Naive B cell (primary cell): ENCODE data around the gene TNPO3. TPM values are rescaled to one million over a fixed set of nuclear protein-coding genes. Genes with fewer than 3 reads are reported as not detected.
A peak's percentile ranks its signal among the peaks of the same experiment; 100 is the strongest.

Experiments used
- ATAC-seq, 2 donors: fragments of 150-1000 bp; cut with Tn5 transposase; 2 replicates each; pipeline ENCODE4 v1.10.0; 2021; ENCODE audit warnings: low read depth in 2 of 2, mild to moderate bottlenecking in 2 of 2, moderate library complexity in 2 of 2
- DNase-seq: peaks from one replicate; pipeline ENCODE4 v3.0.0; 2022
- H3K27ac Mint-ChIP-seq, 6 donors: one replicate each; pipeline ENCODE4 v1.8.0; 2020 to 2022; ENCODE audit warnings: mild to moderate bottlenecking in 6 of 6, mixed read lengths in 6 of 6, moderate library complexity in 5 of 6, inconsistent platforms in 2 of 6
- H3K27me3 Mint-ChIP-seq, 3 donors: one replicate each; pipeline ENCODE4 v1.8.0; 2021 to 2022; ENCODE audit warnings: mixed read lengths in 3 of 3, mild to moderate bottlenecking in 1 of 3
- H3K36me3 Mint-ChIP-seq, 2 donors: one replicate each; pipeline ENCODE4 v1.8.0; 2020 to 2022; ENCODE audit warnings: mixed read lengths in 2 of 2, inconsistent platforms in 1 of 2, mild to moderate bottlenecking in 1 of 2
- H3K4me1 Mint-ChIP-seq, 3 donors: one replicate each; pipeline ENCODE4 v1.8.0; 2020 to 2022; ENCODE audit warnings: mixed read lengths in 3 of 3, inconsistent platforms in 1 of 3, mild to moderate bottlenecking in 1 of 3, moderate library complexity in 1 of 3
- H3K4me3 Mint-ChIP-seq, 8 donors: one replicate each; pipeline ENCODE4 v1.8.0; 2020 to 2022; ENCODE audit warnings: mild to moderate bottlenecking in 8 of 8, mixed read lengths in 8 of 8, moderate library complexity in 8 of 8, inconsistent platforms in 2 of 8
- H3K9me3 Mint-ChIP-seq, 7 donors: one replicate each; pipeline ENCODE4 v1.8.0; 2020 to 2022; ENCODE audit warnings: mixed read lengths in 7 of 7, mild to moderate bottlenecking in 5 of 7, inconsistent platforms in 2 of 7, moderate library complexity in 1 of 7
- polyA plus RNA-seq, 6 donors: library from polyadenylated mRNA; unstranded; fragments of 300-500 nt; fragmentation: Illumina TruSeq; gene quantifications; one replicate each; pipeline ENCODE4 v1.2.3, GENCODE V29; 2021; ENCODE audit warnings: low read depth in 6 of 6

The TNPO3 gene
- 10 to 100 TPM; 28.7 to 38.7 (median 34.1) TPM for polyA plus RNA-seq

DNA sequence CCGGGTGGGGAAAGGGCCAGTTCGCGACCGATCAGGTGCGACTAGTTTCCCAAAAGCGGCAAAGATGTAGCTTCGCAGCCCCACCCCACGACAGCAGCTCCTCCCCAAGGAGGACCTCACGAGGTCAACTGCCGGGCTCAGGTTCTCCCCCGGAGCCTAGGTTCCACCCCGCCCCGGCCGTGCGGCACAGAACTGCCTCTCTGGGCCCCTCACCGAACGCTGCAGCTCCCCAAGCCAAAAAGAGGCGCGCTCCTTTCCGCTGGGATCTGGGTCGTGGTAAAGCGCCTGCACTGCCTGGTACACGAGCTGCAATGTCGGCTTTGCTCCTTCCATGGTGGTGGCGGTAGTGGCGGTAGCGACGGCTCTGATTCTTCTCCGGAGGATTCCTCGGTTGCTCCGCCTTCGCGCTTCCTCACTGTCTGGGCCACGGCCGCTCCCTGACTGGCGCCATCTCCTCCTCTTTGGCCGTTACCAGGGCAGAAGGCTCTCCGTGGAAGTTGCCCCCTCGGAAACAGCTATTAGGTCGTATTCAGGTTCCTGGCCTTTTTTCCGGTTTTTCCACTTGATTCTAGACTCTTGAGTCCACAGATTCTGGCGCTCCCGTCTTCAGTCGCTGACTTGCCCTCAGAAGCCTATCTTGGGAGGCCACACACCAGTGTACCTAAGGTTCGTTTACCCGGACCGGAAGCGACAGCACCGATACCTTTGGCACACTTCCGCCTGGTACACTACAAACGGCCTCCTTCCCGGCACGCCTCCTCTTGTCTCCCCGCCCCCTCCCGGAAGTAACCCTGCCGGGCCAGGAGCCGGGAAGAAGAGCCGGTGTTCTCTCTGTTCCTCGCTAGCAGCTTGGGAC is at the start of gene TNPO3:
Gene TNPO3 (minus strand): TSS at position 674 of the 856 bp plus-strand sequence. CDS start 341 bp downstream, at position 333.
- Mint-ChIP-seq H3K27me3 (peaks cover 6% of the 10 kb centered on the region in 3 donors), H3K27ac (peak within 1 kb of the TSS; percentile 98 to 100 (median 99)), H3K4me1 (peaks cover 21 to 55% (median 35%) of the 10 kb centered on the region in 3 donors), H3K4me3 (peak within 1 kb of the TSS; percentile 96 to 99 (median 99)), H3K9me3 (no peaks in the 10 kb centered on the region), H3K36me3 (peaks cover 2 to 11% of the 10 kb centered on the region in 2 donors)
- DNase-seq (peak; percentile 86), ATAC-seq (peak; percentile 82 to 83)

DNA sequence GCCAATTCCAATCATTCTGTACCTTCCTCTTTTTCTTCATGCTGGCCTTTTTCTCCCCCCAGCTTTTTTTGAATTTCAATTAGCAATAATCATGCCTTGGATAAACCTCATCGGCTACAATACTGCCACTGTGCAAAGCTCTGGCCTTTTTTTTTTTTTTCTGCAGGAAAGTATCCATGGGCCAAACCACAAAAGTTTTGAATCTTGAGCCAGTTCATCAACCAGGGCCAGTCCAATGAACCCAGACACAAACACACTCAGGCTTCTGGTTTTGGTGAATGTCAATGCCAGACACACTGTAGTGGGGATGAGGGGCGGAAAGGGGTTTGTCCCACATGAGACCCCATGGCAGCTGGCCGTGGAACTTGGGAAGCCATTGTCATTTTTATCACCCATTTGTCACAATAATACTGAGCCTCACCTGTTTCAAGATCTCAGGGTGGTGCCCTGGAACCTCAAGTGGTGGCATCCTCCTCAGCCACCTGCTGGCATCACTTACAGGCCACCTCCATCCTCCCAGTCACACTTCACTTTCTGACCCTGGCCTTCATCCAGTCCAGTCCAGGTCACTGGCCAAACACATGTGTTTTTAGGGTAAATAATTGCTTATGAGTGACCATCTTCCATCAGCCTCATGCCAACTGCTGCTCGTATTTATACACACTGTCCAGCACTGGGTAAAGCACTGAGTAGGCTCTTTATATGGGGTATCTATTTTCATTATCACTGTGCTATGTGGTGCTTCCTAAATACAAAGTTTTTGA is 48.8 kb upstream of the TNPO3 start:
- DNase-seq = no peak

DNA sequence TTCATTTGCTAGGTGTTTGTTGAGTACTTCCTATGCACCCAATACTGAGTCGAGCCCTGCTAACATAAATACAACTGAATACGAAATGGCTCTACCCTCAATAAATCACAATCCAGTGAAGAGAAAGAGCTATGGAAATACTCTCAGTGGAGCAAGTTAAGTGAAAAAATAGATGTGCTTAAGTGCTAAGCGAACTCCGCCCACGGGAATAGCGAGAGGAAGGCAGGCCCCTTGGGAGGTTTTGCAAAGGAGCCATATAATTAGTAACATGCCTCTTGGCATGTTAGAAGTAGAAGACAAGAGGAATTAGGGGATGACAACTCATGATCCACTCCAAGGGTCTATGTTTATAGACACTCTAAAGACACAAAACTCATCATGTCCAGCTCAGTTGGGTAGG is 46.8 kb upstream of the TNPO3 start:
- H3K9me3 Mint-ChIP-seq = no peaks in the 10 kb centered on the region

More for the DNA sequence above, 48.8 kb upstream of the TNPO3 start:
- no peak overlapping the region for H3K4me3 Mint-ChIP-seq
- no peaks in the 10 kb centered on the region for H3K9me3 Mint-ChIP-seq
- H3K27me3 Mint-ChIP-seq = no peaks in the 10 kb centered on the region
- peak overlapping the region in 2 of 6 donors; percentile 2 to 54 for H3K27ac Mint-ChIP-seq
- peaks cover 20 to 39% (median 23%) of the 10 kb centered on the region in 3 donors for H3K4me1 Mint-ChIP-seq
- H3K36me3 Mint-ChIP-seq = no peaks in the 10 kb centered on the region
- no peak for ATAC-seq

DNA sequence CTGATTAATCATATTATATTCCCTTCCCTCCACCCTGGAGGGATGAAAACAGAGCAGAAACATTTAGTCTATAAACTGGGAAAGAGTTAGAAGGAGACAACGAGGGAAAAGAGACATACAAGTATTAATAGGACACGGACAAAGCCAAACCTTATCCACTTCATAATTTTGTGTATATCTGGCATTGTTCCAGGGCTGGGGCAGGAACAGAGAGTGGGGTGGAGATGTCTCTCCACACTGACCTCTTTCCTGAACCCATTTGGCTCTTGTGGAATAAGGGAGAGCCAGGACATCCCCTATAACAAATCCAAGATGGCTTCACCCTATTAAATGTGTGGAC is 45.9 kb upstream of the TNPO3 start:
- Mint-ChIP-seq H3K9me3 (no peaks in the 10 kb centered on the region), H3K4me3 (no peak overlapping the region), H3K4me1 (peaks cover 27 to 55% (median 29%) of the 10 kb centered on the region in 3 donors), H3K36me3 (no peaks in the 10 kb centered on the region), H3K27ac (no peak overlapping the region), H3K27me3 (no peaks in the 10 kb centered on the region)
- ATAC-seq (no peak), DNase-seq (no peak)

More for the DNA sequence above, 46.8 kb upstream of the TNPO3 start:
- no peak overlapping the region for H3K4me3 Mint-ChIP-seq
- H3K27ac Mint-ChIP-seq = peak overlapping the region in 2 of 6 donors; percentile 21 to 82
- H3K36me3 Mint-ChIP-seq = no peaks in the 10 kb centered on the region
- peaks cover 20 to 46% (median 24%) of the 10 kb centered on the region in 3 donors for H3K4me1 Mint-ChIP-seq
- ATAC-seq = no peak
- no peaks in the 10 kb centered on the region for H3K27me3 Mint-ChIP-seq
- DNase-seq = no peak

DNA sequence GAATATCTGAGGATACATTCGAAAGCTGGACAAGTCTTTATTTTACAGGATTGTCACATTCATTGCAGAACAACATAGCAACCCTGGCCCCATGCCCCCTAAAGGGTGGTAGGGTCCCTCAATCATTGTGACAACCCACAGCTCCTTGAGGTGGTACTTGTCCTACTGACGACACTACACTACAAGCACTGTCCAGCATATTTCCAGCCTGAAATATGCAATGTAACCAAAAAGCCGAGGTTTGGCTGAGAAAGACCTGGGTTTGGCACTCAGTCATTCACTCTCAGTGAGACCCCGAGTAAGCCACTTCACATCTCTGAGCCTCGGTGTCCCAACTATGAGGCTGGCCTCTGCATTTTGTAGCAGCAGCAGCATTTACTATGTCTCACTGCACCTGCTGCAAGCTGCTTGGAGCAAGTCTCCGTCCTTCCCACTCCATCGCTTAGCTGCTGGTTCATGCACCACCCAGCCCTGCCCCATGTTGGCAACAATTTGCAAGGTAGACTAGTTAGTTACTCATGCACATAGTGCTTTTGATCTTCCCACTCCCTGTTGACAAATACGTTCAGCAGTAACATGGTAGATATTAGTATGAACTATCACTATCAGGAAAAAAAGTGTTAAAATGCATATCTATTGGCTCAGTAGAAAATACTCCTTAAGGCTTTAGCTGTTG is 43.6 kb upstream of the TNPO3 start:
- no peak for DNase-seq
- H3K4me3 Mint-ChIP-seq = peak overlapping the region in 1 of 8 donors; percentile 32
- peaks cover 35 to 58% (median 44%) of the 10 kb centered on the region in 3 donors for H3K4me1 Mint-ChIP-seq
- peak overlapping the region in 2 of 6 donors; percentile 53 to 68 for H3K27ac Mint-ChIP-seq
- no peaks in the 10 kb centered on the region for H3K9me3 Mint-ChIP-seq
- ATAC-seq = no peak
- no peaks in the 10 kb centered on the region for H3K27me3 Mint-ChIP-seq
- H3K36me3 Mint-ChIP-seq = no peaks in the 10 kb centered on the region

DNA sequence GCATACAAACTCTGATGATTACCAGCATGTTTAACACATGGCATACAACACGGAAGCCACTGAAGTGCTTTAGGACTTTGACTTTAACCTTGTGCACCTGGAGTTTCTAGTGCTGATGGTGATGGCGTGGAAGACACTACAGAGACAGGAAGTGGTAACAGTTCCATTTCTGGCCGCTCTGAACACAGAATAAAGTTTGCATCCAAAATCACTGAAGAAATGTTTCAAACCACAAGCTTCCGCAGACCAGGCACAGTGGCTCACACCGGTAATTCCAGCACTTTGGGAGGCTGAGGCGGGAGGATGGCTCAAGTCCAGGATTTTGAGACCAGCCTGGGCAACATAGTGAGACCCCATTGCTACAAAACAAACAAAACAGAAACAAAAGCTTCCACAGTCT is 40.3 kb upstream of the TNPO3 start:
- no peaks in the 10 kb centered on the region for H3K9me3 Mint-ChIP-seq
- H3K27me3 Mint-ChIP-seq = no peaks in the 10 kb centered on the region
- DNase-seq = peak; percentile 54
- peak; percentile 92 to 95 for ATAC-seq
- H3K4me1 Mint-ChIP-seq = peaks cover 20 to 39% (median 38%) of the 10 kb centered on the region in 3 donors
- H3K4me3 Mint-ChIP-seq = peak overlapping the region; percentile 16 to 89 (median 66)
- peak overlapping the region; percentile 80 to 96 (median 94) for H3K27ac Mint-ChIP-seq
- no peaks in the 10 kb centered on the region for H3K36me3 Mint-ChIP-seq

DNA sequence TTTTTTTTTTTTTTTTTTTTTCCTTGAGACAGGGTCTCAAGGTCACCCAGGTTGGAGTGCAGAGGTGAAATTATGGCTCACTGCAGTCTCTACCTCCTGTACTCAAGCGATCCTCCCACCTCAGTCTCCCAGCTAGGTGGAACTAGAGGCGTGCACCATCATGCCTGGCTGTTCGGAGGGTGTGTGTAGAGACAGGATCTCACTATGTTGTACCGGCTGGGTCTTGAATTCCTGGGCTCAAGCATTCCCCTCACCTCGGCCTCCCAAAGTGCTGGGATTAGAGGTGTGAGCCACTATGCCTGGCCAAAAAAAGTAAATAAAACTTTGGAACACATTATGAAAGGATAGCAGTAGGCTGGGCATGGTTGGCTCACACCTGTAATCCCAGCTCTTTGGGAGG is 39.6 kb upstream of the TNPO3 start:
- H3K4me1 Mint-ChIP-seq = peaks cover 25 to 45% (median 43%) of the 10 kb centered on the region in 3 donors
- H3K27me3 Mint-ChIP-seq = no peaks in the 10 kb centered on the region
- no peak for ATAC-seq
- no peak overlapping the region for H3K4me3 Mint-ChIP-seq
- H3K9me3 Mint-ChIP-seq = no peaks in the 10 kb centered on the region
- H3K36me3 Mint-ChIP-seq = no peaks in the 10 kb centered on the region
- DNase-seq = no peak
- peak overlapping the region in 1 of 6 donors; percentile 42 for H3K27ac Mint-ChIP-seq

DNA sequence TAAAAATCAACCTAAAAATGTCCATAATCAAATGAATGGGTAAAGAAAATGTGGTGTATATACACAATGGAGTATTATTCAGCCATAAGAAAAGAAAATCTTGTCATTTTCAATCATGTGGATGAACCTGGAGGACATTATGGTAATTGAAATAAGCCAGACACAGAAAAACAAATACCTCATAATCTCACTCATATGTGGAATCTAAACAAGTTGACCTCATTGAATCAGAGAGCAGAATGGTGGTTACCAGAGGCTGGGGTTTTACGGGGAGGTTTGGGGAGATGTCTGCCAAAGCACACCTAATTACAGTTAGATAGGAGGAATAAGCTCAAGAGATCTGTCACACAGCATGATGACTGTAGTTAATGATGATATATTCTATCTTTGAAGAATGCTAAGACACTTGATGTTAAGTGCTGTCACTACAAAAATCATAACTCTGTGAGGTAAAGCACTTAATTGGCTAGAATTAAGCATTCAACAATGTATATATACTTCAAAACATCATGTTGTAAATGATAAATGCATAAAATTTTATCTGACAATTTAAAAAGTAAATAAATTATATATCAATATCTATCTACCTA is 39.1 kb upstream of the TNPO3 start:
- H3K9me3 Mint-ChIP-seq = no peaks in the 10 kb centered on the region
- ATAC-seq = no peak
- H3K4me3 Mint-ChIP-seq = no peak overlapping the region

DNA sequence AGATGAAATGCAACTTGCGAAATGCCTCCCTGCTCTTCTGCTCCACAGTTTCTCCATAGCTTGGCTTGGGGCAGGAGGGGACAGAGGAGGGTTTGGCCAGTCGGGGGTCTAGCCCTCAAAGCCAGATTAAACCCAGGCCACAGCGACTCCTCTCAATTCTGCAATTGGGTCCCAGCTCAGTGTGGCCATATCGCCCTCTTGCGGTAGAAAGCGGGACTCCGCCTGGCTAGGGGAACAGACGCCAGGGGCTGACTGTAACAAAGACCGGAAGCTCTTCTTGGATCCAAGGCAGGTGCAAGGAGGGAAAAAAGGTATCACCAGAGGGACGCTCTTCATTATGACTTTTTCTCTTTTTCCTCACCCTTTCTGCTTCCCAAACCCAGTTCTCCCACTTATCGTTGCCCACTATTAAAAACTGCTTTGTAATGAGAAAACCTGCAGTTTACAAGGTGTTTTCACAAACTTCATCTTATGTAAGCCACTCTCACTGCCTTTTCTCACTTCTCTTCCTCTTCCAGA is 36.6 kb upstream of the TNPO3 start:
- peak; percentile 68 to 75 for ATAC-seq
- peak overlapping the region in 4 of 8 donors; percentile 15 to 58 (median 40) for H3K4me3 Mint-ChIP-seq
- H3K27ac Mint-ChIP-seq = peak overlapping the region; percentile 30 to 86 (median 70)

More for the DNA sequence above, 39.1 kb upstream of the TNPO3 start:
- no peak for DNase-seq
- H3K4me1 Mint-ChIP-seq = peaks cover 25 to 47% (median 46%) of the 10 kb centered on the region in 3 donors
- no peaks in the 10 kb centered on the region for H3K36me3 Mint-ChIP-seq
- no peaks in the 10 kb centered on the region for H3K27me3 Mint-ChIP-seq
- H3K27ac Mint-ChIP-seq = peak overlapping the region in 3 of 6 donors; percentile 5 to 92 (median 59)

DNA sequence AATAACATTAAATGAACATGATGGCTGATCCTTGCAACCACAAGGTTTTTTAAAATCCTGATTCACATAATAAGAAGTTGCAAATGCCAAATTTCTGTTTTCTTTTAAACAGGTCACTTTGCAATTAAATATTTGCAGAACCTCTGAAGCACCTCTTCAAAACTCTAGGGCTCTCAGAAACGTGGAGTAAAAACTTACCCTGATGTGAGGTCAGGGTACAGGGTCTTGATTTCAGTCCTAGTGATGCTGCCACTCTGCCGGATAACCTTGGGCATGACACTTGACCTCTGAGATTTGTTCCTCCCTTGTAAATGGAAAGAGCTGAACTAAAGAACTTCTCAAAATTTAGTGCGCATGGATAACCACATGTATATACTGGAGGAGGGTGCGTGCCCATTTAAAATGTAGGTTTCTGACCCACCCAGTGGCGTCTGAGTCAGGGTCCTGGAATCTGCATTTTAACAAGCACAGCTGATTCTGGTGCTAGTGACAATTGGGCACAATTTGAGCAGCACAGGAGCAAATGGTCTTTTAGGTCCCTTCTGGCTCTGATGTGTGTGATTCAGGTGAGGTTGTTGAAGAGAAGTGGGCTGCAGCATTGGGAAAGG is 35.5 kb upstream of the TNPO3 start:
- H3K9me3 Mint-ChIP-seq = no peaks in the 10 kb centered on the region
- H3K4me3 Mint-ChIP-seq = no peak overlapping the region
- ATAC-seq (no peak), DNase-seq (no peak)
- H3K27ac Mint-ChIP-seq = no peak overlapping the region
- H3K4me1 Mint-ChIP-seq = peaks cover 15 to 33% (median 25%) of the 10 kb centered on the region in 3 donors
- H3K36me3 Mint-ChIP-seq = no peaks in the 10 kb centered on the region
- no peaks in the 10 kb centered on the region for H3K27me3 Mint-ChIP-seq

More for the DNA sequence above, 36.6 kb upstream of the TNPO3 start:
- peak; percentile 82 for DNase-seq
- peaks cover 22 to 44% (median 37%) of the 10 kb centered on the region in 3 donors for H3K4me1 Mint-ChIP-seq
- H3K36me3 Mint-ChIP-seq = no peaks in the 10 kb centered on the region
- H3K27me3 Mint-ChIP-seq = no peaks in the 10 kb centered on the region
- no peaks in the 10 kb centered on the region for H3K9me3 Mint-ChIP-seq

DNA sequence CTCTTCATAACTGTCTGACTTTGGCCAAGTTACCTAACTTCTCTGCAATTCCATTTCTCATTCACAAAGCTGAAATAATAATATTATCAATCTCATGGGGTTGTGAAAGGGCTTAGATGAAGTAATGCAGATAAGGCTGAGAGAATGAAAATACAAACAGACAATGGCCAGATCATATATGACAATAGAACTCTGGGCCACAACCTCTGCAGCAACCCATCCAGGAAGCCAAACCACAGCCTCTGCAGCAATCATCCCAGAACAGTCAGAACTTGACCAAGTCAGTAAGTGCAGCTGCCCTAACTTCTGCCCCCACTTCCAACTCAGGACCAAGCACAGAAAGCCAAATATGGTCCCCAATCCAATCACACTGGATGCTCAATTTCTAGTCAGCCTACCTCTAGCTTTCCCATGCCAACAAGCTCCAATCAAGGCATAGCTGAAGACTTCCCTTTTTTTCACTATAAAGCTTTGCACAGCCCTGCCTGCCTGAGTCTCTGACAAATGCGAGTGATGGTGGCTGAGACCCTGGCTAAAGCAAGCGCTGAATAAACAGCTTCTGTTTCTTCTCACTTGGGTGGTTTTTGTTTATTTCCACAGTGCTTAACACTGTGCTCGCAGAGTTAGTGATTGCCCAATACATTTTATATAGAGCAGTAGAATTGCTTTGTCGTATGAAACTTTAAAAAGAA is 34.8 kb upstream of the TNPO3 start:
- no peaks in the 10 kb centered on the region for H3K27me3 Mint-ChIP-seq
- peaks cover 12 to 25% (median 19%) of the 10 kb centered on the region in 3 donors for H3K4me1 Mint-ChIP-seq
- peak; percentile 3 for DNase-seq
- peak; percentile 49 to 57 for ATAC-seq
- no peaks in the 10 kb centered on the region for H3K9me3 Mint-ChIP-seq
- peak overlapping the region in 2 of 6 donors; percentile 1 to 25 for H3K27ac Mint-ChIP-seq
- H3K36me3 Mint-ChIP-seq = no peaks in the 10 kb centered on the region
- no peak overlapping the region for H3K4me3 Mint-ChIP-seq
